ENCODE data around the gene RUBCN.

GRCh38 chr3:197701841-197702240 lies 34.9 kb downstream of the RUBCN start:
- TF ChIP-seq POLR2A (IDR thresholded peaks at IDR 0.05): no peak
- no peak for TF ChIP-seq CTCF (IDR thresholded peaks at IDR 0.05)
- no peak for TF ChIP-seq EP300 (IDR thresholded peaks at IDR 0.05)
